ENCODE results near the gene DNER.
"Not testable (repeated sequence)": the region's sequence is repeated elsewhere in the genome, so short reads cannot be mapped to it uniquely, and the experiment has no call there.

DNER gene

DNA sequence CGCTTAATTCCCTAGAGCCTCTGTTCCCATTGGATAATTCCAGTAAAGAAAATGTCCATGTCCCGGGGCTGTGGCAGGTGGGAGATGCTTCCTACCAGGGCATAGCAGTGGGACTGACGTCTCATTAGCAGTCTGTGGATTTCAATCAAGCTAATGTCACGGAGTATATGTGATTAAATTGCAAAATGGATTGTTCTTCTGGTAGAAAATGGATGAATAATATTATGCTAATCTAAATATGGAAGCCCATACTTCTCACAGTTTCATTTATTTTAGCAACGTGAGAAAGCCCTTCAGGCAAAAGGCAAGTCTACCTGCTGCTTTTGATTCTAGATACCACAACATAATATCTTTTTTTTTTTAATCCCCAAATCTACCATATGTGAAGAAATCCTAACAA is 185.5 kb downstream of the DNER start:
- DNase-seq: no peak
- intact Hi-C loops (cut with DNase I): no loop called here

DNA sequence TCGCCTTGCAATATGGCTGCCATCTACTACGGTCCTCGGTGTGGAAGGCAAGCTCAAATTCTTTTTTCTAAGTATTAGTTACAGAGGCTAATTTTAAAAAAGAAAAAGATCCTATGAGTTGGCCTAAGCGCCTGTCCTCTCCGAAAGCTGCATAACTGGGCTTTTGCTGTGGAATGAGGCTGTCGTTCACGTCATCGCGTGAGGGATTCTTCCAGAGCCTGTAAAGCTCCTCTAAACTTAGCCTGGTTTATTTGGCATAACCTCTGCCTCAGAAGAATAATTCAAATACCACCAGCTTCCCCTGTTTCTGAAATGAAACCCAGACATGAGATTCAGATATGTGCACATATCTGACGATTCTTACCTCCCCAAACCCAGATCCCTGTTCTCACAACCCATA is 187.4 kb downstream of the DNER start:
- intact Hi-C loops (cut with DNase I): no loop called here
- no peak for DNase-seq

DNA sequence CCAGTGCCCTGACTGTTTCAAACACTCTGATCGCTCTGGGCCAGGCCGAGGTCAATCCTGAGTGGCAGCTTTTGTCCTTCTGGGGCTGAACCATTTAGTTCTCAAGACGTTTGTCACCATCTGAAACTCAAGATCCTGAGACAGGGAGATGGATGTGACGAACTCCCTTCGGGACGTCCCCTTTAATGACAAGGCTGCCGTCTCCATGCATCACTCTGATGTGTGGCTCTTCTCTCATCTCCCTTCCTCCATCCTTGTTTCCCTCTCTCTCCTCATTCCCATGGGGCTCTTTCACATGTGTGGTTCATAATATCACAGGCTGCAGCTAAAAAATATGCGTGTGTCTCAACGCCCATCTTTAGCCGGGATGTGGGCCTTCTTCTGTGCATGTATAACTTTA is 189.6 kb downstream of the DNER start:
- no peak for DNase-seq
- intact Hi-C loops (cut with DNase I): no loop called here

DNA sequence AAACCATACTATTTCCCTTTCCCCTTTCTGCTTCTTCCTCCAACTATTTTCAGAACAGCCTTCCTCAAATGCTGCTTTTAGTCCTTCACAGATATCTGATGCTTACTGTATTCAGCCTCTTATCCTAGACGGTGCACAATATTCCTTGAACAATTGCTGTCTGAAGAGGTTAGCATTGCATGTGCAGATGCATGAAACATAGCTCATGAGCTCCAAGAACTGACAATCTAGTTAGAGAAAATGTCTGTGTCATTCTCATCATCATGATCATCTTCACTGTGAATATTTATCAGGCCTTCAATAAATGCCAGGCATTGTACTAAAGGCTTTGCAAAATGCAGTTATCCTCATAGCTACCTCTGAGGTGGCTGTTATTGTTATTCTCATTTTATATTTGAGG is 190.7 kb downstream of the DNER start:
- DNase-seq: no peak
- intact Hi-C loops (cut with DNase I): no loop called here

DNA sequence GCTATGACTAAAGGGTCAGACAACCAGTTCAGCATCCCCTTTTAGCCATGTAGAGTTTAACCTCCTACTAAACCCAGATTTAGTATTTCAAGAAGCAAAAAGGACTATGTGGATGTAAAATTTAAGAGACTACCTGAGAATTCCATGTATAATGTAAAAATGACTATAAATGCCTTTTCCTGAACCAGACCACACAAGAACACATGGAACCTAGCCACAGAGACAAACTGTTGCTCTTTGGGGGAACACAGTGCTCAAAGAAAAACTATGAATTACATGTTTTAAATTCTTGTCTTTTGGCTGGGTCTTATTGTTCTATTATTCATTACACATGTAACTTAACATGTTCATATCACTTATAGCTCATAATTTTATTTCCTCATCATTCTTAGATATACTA is 192.8 kb downstream of the DNER start:
- DNase-seq: no peak
- intact Hi-C loops (cut with DNase I): no loop called here

DNA sequence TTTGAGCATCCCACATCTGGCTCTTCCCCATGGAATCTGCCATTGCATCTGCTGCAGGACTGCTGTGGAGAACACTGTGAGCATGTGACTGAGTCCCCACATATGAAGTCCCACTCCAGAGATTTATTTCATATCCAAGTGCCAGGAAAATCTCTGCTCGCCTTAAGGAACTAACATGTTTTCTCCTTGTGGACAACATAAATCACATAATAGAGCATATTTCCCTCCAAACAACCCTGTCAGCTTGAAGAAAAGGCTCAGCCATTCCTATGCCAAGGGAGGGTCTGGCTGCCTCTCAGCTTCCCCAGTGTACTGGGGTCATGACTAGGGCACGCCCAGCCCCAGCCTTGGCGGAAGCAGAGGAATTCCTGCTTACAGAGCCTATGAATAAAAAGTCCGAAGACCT is 193.7 kb downstream of the DNER start:
- DNase-seq: peak in 1 of 42 donors; percentile 17
- intact Hi-C loops (cut with DNase I): no loop called here

DNA sequence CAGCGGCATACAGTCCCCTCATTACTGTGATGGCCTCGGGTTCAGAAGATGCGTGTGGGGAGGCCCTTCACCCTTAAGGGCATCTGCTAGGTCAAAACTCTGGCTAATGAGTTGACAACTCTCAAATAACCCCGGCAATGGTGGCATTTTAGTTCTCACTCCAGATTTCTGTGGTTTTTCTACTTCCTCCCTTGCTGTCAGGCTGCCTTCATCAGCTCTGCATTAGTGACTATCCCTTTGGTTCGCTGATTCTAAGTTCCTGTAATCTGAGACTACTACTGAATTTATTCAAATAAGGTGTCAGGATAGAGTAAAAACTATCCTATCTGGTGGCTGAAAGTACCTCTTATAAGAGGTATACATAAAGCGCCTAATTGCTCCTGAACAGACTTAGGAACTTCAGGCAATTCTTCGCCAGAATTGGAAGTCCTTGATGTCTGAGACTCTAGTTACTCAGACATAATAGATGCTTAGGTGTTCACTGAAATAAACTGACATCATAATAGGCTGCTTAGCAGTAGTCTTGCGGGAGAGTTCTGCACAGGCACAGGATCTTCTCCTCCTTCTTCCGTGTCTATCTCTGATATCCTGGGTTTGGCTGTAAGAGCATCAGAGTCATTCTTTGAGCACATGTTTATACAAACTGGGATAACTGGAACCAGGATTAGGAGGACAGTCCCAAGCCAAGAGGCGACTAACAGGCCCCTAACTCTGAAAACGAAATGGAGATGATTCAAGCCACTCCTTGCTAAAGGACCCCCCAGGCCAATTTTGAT is 194.5 kb downstream of the DNER start:
- intact Hi-C loops (cut with DNase I): no loop called here
- peak in 1 of 42 donors; percentile 29 for DNase-seq

DNA sequence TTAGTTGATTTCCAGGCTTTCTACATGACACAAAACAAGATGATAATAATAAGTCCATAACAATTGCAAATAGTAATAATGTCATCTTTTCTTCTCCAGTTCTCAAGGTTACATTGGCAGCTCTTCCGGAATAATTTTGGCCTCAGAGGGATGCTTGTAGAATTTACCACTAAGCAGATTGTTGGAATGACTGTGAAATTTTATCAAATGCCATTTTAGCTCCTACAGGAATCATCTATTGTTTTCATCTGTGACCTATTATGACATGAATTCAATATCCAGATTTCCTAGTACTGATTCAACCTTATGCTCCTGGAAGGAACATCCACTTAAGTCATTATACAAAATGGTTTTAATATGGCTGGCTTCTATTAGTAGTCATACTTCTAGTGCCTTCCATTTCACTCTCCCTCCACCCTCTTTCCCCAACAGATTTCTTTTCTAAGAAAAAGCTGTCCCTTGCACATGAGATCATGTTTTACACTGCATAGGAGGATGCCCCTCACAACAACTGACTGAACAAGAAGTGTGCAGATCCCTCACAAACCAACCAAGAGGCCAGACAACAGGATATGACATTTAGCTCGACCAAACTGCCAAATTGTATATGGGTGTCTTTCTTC is 200.0 kb downstream of the DNER start:
- intact Hi-C loops (cut with DNase I): no loop called here
- no peak for DNase-seq

DNA sequence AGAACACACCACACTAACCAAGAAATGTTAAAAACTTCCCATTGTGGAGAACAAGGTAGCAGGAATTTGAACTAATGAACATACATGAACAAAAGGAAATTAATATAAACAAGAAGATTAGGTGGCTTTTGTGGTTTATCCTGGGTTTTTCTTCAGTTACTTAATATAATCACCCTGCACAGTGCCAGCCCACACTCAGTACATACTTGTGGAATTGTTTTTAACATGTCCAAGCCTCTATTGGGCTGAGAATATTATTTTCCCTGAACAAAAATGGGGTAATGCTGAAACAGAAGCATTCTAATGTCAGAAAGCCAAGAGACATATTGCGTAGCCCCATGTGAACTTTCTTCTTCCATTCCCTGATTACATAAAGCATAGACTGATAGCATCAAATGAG is 202.8 kb downstream of the DNER start:
- intact Hi-C loops (cut with DNase I): no loop called here
- no peak for DNase-seq

DNA sequence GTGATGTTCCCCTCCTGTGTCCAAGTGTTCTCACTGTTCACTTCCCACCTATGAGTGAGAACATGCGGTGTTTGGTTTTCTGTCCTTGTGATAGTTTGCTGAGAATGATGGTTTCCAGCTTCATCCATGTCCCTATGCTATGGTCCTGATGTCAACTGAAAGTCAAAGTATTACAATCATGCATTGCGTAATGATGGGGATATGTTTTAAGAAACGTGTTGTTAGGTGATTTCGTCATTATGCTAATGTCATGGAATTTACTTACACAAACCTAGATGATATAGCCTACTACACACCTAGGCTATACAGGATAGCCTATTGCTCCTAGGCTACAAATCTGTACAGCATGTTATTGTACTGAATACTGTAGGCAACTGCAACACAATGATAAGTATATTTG is 207.7 kb downstream of the DNER start:
- DNase-seq; intact Hi-C loops (cut with DNase I): not testable (repeated sequence)

DNA sequence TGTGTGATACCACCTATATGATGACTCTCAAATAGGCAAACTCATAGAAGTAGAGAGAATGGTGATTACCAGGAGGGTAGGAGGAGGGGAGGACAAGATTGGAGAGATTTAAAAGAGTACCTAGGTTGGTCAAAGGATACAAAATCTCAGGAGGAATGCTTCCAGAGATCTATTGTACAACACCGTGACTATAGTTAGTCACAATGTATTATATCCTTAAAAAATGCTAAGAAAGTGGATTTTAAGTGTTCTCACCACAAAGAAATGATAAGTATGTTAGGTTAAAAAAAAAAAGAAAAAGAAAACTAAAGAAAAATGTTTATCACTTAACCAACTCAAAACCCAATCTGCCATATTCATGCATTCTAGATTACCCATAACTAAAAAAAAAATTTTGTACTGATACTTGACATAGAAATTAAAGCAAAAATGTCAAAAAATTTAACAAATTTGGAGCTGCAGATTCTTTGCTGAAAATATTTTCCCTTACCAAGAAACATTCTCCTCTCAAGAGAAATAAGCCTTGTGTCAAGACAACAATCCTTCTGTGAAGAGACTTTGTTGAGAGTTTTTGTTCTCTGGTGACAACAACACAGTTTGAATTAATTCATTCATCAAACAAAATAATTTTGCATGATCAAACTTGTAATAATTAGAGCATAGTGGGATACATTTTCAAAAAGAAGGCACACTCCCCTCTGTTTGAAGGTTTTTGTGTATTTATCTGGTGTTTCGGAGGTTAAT is 213.1 kb downstream of the DNER start:
- intact Hi-C loops (cut with DNase I): no loop called here
- no peak for DNase-seq

DNA sequence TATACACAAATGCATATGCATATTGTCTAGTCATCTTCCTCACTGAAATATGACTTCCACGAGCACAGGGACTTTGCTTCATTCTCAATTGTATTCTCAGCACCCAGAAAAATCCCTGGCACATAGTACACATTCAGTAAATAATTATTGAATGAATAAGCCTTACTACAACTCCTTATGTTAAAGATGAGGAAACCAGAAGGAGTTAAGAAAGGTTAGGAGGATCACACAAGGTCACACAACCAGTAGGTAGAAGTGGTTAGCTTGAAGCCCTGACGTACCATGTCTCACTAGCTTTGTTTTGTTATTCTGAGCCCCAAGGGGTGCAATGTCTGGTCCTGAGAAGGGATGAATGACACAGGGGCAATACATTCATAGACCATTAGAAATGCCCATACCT is 222.3 kb downstream of the DNER start:
- no peak for DNase-seq
- intact Hi-C loops (cut with DNase I): no loop called here

DNA sequence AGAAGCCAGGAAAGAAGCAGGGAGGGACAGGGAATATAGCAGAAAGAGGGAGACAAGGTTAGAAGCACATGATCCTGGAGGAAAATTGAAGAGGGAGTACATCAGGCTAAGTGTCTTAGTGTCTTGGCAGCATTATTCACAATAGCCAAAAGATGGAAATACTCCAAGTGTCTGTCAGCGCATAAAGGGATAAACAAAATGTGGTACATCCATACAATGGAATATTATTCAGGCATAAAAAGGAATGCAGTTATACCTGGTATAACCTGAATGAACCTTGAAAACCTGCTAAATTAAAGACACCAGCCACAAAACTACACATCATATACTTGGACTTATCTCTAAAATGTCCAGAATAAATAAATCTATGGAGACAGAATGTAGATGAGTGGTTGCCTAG is 224.2 kb downstream of the DNER start:
- no peak for DNase-seq
- intact Hi-C loops (cut with DNase I): no loop called here

DNA sequence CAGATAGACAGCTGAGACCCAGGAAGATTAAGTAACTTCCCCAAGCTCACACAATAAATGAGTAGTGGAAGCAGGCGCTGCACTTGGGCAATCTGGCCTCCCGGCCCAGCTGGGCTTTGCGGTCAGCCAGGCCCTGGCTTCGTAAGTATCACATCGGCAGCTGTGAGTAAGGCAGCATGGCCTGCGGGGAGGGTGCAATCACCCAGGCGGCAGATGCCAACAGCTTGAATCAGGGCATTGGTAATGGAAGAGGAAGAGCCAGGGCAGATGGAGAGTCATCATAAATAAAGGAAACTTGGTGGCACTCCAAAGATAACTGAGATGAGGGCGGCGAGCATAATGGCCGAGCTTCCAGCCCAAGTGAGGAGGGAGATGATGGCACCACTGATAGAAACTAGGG is 225.3 kb downstream of the DNER start:
- intact Hi-C loops (cut with DNase I): no loop called here
- DNase-seq: peak; percentile 36 to 87 (median 70)

DNA sequence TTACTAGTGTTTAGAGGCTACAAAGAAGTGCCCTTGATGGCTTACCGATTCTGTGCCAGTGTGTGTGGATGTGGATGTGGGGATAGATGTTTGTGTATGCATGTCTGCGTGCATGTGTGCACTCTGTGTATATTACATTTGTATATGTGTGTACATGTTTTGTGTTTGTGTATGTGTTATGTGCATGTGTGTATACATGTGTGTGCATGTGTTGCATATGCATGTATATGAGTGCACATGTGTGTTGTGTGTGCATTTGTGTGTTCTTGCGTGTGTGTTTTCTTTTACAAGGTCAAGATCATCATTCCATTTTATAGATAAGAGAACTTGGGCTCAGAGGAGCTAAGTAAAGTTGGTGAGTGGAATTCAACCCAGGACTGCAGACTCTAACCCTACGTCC is 226.1 kb downstream of the DNER start:
- no peak for DNase-seq
- intact Hi-C loops (cut with DNase I): no loop called here

DNA sequence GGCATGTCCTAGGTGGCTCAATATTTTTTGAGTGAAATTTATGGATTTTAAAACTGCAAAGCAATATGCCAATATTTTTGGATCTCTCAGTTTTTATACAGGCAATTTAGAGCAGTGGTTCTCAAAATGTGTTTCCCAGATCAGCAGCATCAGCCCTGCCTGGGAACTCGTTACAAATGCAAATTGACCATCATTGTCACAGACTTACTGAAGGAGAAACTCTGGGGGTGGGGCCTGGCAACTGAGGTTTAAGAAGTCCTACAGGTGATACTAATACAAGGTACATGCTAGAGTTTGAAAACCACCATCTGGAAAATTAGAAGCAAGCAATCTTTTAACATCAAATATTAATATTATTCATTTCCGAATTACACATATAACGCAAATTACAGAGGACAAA is 227.7 kb downstream of the DNER start:
- DNase-seq: no peak
- intact Hi-C loops (cut with DNase I): no loop called here

DNA sequence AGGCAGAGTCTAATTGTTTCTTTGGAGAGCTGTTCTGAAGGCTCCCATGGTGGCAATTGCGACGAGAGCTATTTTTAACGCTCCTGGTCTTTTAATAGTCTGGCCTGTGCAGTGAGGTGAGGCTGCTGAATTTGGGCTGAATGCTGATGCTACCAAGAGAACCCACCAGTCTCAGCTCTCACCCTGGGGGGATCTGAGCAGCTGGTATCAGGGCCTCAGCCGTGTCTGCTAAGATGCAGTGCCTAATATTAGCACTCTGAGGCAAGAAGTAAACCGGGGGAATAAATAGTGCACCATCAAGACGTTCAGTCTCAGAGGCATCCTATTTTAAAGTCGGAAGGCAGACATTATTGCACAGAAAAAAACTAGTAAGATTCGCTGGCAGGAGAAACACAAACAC is 228.5 kb downstream of the DNER start:
- intact Hi-C loops (cut with DNase I): no loop called here
- peak in 1 of 42 donors; percentile 6 for DNase-seq

DNA sequence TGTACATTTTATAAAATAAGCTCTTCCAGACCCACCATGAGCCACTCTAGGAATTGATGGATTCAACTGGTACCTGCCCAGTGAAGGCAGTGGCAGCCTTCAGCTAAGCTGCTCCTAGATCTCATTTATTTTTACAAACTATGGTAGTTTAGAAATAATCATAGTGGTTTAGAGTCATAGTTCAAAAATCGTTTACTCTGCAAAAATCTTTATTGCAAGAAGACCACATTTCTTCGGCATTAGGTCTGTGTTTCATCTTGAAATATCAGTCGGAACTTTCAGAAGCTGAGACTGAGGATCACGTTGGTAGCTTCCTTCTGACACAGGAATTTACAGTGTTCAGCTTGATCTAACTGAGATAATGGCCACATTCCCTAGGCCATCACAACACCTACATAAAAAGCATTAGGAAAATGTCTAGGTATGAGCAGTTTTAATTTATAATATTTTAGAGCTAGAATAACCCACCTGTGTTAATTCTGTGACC is 237.0 kb downstream of the DNER start:
- intact Hi-C loops (cut with DNase I): no loop called here
- DNase-seq: no peak

DNA sequence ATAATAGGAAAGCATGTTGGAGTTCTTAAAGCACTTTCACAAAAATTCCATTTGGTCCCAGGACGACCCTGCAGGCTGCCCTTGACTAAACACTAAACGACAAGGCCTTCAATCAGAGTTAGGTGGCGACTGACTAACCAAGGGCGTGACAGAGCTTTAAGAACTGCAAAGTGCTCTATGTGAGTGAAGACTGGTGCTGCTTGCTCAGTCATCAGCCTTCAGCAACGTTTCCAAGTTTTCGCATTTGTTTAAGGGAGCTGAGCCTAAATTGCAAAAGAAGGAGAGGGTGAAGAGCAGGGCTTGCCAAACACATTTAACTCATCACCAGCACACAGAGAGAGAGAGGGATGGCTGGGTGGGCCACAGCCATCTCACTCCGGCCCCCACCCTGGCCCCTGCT is 238.6 kb downstream of the DNER start:
- no peak for DNase-seq
- intact Hi-C loops (cut with DNase I): no loop called here

DNA sequence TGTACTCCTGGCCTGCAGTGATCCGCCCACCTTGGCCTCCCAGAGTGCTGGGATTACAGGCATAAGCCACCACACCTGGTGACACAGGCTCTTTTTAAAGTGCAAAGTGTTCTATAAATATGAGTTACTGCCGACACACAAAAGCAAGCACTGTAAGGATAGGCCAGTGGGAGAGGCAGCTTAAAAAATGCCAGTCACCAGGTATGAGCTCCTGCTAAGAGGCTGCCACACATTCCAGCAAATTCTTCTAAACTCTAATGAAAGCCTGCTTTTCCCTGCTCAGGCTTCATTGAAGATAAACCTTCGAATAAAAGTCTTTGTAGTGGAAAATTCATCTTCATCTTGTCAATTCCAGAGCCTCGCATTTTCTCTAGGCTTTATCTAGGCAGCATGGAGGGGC is 240.2 kb downstream of the DNER start:
- DNase-seq: no peak
- intact Hi-C loops (cut with DNase I): no loop called here
